OCI-LY3 (cell line): Measurements from ENCODE around the gene PXDN.

Experiments
- EZH2phosphoT487 ChIP-seq: fragments of 200-600 bp; shearing (Covaris generic); IDR thresholded peaks from 2 replicates; pipeline ENCODE4 v1.6.1; 2018; ENCODE audit warnings: antibody characterized with exemption, mixed run types, low read depth
- TF ChIP-seq, protein P1 (sequence below): fragments of 200-600, 300-600 bp; sonication (generic); IDR thresholded peaks from 2 replicates; pipeline ENCODE4 v1.5.1; 2014; ENCODE audit warnings: antibody characterized with exemption, low read length, low read depth

- TF ChIP-seq, protein P1, sequence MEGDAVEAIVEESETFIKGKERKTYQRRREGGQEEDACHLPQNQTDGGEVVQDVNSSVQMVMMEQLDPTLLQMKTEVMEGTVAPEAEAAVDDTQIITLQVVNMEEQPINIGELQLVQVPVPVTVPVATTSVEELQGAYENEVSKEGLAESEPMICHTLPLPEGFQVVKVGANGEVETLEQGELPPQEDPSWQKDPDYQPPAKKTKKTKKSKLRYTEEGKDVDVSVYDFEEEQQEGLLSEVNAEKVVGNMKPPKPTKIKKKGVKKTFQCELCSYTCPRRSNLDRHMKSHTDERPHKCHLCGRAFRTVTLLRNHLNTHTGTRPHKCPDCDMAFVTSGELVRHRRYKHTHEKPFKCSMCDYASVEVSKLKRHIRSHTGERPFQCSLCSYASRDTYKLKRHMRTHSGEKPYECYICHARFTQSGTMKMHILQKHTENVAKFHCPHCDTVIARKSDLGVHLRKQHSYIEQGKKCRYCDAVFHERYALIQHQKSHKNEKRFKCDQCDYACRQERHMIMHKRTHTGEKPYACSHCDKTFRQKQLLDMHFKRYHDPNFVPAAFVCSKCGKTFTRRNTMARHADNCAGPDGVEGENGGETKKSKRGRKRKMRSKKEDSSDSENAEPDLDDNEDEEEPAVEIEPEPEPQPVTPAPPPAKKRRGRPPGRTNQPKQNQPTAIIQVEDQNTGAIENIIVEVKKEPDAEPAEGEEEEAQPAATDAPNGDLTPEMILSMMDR, result no peak
- no peak for TF ChIP-seq EZH2phosphoT487
These were observed 65.7 kb downstream of the PXDN start for GRCh38 chr2:1678609-1679008.
